SK-N-SH (cell line): Measurements from ENCODE around the gene CCDC18. TPM values are rescaled to one million over a fixed set of nuclear protein-coding genes. Genes with fewer than 3 reads are reported as not detected.

ENCODE experiments used
- CTCF ChIA-PET: fragments of 300-600, 350-600 bp; formaldehyde crosslinking; extraction: SDS; loops from one replicate; lab custom pipeline; 2021; lab: Yijun Ruan, JAX
- POLR2A ChIA-PET: fragments of 350-600 bp; sonication (Branson Sonifier 250); formaldehyde crosslinking; extraction: SDS; loops from one replicate; lab custom pipeline; 2020; ENCODE audit warnings: antibody characterized with exemption, inconsistent platforms; lab: Yijun Ruan, JAX
- DNase-seq: peaks from one replicate; pipeline ENCODE4 v3.0.0; 2012
- H2AFZ ChIP-seq: fragments of 200-600 bp; sonication (generic); 2 replicates; pipeline ENCODE4 v1.8.1; 2016; ENCODE audit warnings: antibody characterized with exemption, mild to moderate bottlenecking, low read depth
- H3F3A ChIP-seq: fragments of 200-600 bp; sonication (generic); replicated peaks from 2 replicates; pipeline ENCODE3; 2016; ENCODE audit warnings: antibody characterized with exemption, mild to moderate bottlenecking; ENCODE audit not compliant: insufficient read depth
- H3K27ac ChIP-seq, 2 experiments: fragments of 200-500 bp in 1 of 2; fragments of 200-600 bp in 1 of 2; sonication (Bioruptor generic) in 1 of 2; sonication (generic), shearing (Covaris generic) in 1 of 2; 2 replicates each; pipeline versions ENCODE4 v1.5.1 to v1.6.1; 2014 to 2016; ENCODE audit warnings: low read depth in 2 of 2, inconsistent platforms in 1 of 2, low read length in 1 of 2, mild to moderate bottlenecking in 1 of 2, mixed read lengths in 1 of 2
- H3K27me3 ChIP-seq: fragments of 200-600 bp; sonication (generic), shearing (Covaris generic); 2 replicates; pipeline ENCODE4 v1.6.1; 2016; ENCODE audit warnings: mixed run types; ENCODE audit not compliant: insufficient read depth
- H3K36me3 ChIP-seq, 2 experiments: fragments of 200-500 bp in 1 of 2; fragments of 200-600 bp in 1 of 2; sonication (Bioruptor generic) in 1 of 2; sonication (generic) in 1 of 2; replicated peaks in 1 of 2; 2 replicates each; pipeline versions ENCODE3 to v1.5.1; 2014 to 2016; ENCODE audit warnings: low read length in 1 of 2, mild to moderate bottlenecking in 1 of 2; ENCODE audit not compliant: insufficient read depth in 2 of 2, control insufficient read depth in 1 of 2
- H3K4me1 ChIP-seq, 2 experiments: fragments of 200-500 bp in 1 of 2; fragments of 200-600 bp in 1 of 2; sonication (Bioruptor generic) in 1 of 2; sonication (generic), shearing (Covaris generic) in 1 of 2; 2 replicates each; pipeline versions ENCODE4 v1.5.1 to v1.6.1; 2014 to 2016; ENCODE audit warnings: low read depth in 1 of 2, low read length in 1 of 2, mixed run types in 1 of 2; ENCODE audit not compliant: insufficient read depth in 2 of 2, control insufficient read depth in 1 of 2
- H3K4me2 ChIP-seq: fragments of 200-600 bp; sonication (generic), shearing (Covaris generic); 2 replicates; pipeline ENCODE4 v1.6.1; 2017; ENCODE audit warnings: mixed run types
- H3K4me3 ChIP-seq, 2 experiments: fragments of 200-500 bp in 1 of 2; fragments of 200-600 bp in 1 of 2; sonication (Bioruptor generic) in 1 of 2; sonication (generic), shearing (Covaris generic) in 1 of 2; 2 replicates each; pipeline versions ENCODE4 v1.5.1 to v1.8.1; 2014 to 2016; ENCODE audit warnings: low read depth in 2 of 2, inconsistent platforms in 1 of 2, low read length in 1 of 2, mild to moderate bottlenecking in 1 of 2, mixed read lengths in 1 of 2, moderate library complexity in 1 of 2
- H3K79me2 ChIP-seq: fragments of 200-600 bp; sonication (generic); 2 replicates; pipeline ENCODE4 v1.8.1; 2017; ENCODE audit warnings: mild to moderate bottlenecking; ENCODE audit not compliant: insufficient read depth
- H3K9ac ChIP-seq: fragments of 200-600 bp; sonication (generic); 2 replicates; pipeline ENCODE4 v1.6.1; 2017; ENCODE audit warnings: mixed run types
- H3K9me2 ChIP-seq: fragments of 200-600 bp; sonication (generic); 2 replicates; pipeline ENCODE4 v1.6.1; 2017; ENCODE audit warnings: mixed run types
- H3K9me3 ChIP-seq: fragments of 200-600 bp; sonication (generic); 2 replicates; pipeline ENCODE4 v1.6.1; 2017; ENCODE audit warnings: mixed run types, mild to moderate bottlenecking, moderate library complexity
- H4K20me1 ChIP-seq: fragments of 200-600 bp; sonication (generic); 2 replicates; pipeline ENCODE4 v1.6.1; 2017; ENCODE audit warnings: mild to moderate bottlenecking, mixed run types; ENCODE audit not compliant: insufficient read depth
- FOSL2 ChIP-seq: IDR thresholded peaks from 2 replicates; pipeline ENCODE4 v1.4.0; 2012; ENCODE audit warnings: low read depth, mild to moderate bottlenecking, moderate library complexity, borderline replicate concordance
- JUND ChIP-seq: IDR thresholded peaks from 2 replicates; pipeline ENCODE4 v1.4.0; 2012
- WGBS: methylation state at CpG from one replicate; pipeline ENCODE4 v1.1.6; 2017; ENCODE audit warnings: low lambda C conversion rate; 5-methylcytosine and 5-hydroxymethylcytosine counted together
- polyA plus RNA-seq, 3 experiments: library from polyadenylated mRNA; depleted of rRNA; stranded (reverse); fragments of >200 nt; gene quantifications; 2 replicates each; pipeline ENCODE4 v1.2.3, GENCODE V29; 2012
- small RNA-seq, 7 experiments: library from RNA; depleted of rRNA; stranded (forward); fragments of <200 nt; gene quantifications; one replicate each; pipeline ENCODE3, GENCODE V24; 2012
- TF ChIP-seq, protein P1 (sequence below): IDR thresholded peaks from 2 replicates; pipeline ENCODE4 v1.4.0; 2012; ENCODE audit warnings: low read depth

CCDC18 gene
- polyA plus RNA-seq, 1 of the 3 experiments (the other 2 are of a cell fraction): 4.0 TPM

DNA sequence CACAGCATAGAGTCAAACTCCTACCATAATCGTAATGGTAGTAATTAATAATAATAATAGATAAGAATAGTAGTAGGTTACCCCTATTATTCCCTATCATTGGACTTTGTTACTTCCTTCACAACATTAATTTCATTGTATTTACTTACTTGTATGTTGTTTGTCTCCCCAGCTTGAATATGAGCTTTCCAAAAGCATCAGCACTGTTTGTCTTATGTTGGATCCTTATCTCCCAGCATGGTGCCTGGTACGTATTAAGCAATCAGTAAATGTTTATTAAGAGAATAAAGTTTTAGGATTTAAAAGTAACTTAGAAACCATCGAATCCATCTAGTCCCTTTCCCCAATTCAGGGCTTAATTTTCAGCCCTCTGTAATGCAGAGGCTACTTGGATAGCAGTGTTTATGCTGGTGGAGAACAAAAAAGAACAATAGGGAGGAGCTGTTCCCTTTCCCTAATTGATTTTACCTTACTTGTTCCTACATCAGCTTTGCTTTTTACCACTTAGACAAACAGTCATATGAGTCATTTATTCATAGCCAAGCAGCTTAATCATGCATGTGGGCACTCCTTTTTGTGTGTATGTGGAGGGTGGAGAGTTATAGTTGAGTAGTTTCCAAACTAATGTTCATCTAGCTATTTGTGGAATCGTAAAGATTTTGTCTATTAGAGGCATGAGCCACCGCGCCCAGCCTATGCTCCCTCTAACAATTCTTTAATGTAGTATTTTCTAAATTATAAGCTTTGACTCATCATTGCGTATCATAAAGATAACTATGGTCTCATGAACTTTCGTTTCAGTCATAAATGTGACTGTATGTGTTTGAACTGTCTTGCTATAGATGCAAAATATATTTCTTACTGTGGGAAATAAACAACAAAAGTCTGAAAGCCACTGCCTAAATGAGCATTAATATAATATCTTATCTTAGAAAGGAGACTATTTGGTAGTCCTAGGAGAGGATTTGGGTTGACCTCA lies 144.3 kb downstream of the CCDC18 start:
- no peaks in the 10 kb centered on the region for H3K79me2 ChIP-seq
- no peaks in the 10 kb centered on the region for H4K20me1 ChIP-seq
- no peak for DNase-seq
- H3K9ac ChIP-seq: no peak overlapping the region
- H3K4me2 ChIP-seq: no peak overlapping the region
- 59% methylated on average over 8 of the region's 8 CpGs for WGBS
- H3K36me3 ChIP-seq: no peaks in the 10 kb centered on the region
- CTCF ChIA-PET: interaction anchor here (1.2 to 2.8 kb wide), 2 partner anchors 16 to 21 kb away, joined by 3 to 25 read pairs; no protein-coding TSS in a partner anchor
- POLR2A ChIA-PET: no interaction called here
- peak; percentile 50; the same call in 1 of the 2 replicates for TF ChIP-seq JUND
- peak; percentile 55; the same call in 1 of the 2 replicates for TF ChIP-seq FOSL2
- TF ChIP-seq, protein P1, sequence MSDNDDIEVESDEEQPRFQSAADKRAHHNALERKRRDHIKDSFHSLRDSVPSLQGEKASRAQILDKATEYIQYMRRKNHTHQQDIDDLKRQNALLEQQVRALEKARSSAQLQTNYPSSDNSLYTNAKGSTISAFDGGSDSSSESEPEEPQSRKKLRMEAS: no peak
- H3K9me2 ChIP-seq: no peaks in the 10 kb centered on the region
- no peaks in the 10 kb centered on the region for H3F3A ChIP-seq
- no peak overlapping the region for H3K4me3 ChIP-seq
- 0 out of 2 replicates have a peak overlapping the region, but pooled peaks have one; percentile 12 for H2AFZ ChIP-seq
- no peaks in the 10 kb centered on the region for H3K9me3 ChIP-seq
- no peaks in the 10 kb centered on the region for H3K27me3 ChIP-seq
- H3K27ac ChIP-seq: no peak overlapping the region; a peak in 1 of 4 replicates
- peaks cover 8 to 9% of the 10 kb centered on the region in 2 experiments; a peak in 2 of 4 replicates for H3K4me1 ChIP-seq

Small RNA genes within 50 kb of the gene (small RNA-seq; reads per million reads assigned to genes)
- 0 reads per million in 7 experiments for gene AC126124.1
- gene AL139421.1: 0 reads per million in 7 experiments

Other genes with a start within 250 kb of the CCDC18 start
- 3.4 and 4.0 TPM in 2 replicates for gene DIPK1A, start 219.3 kb upstream of the CCDC18 start, polyA plus RNA-seq (2012; rRNA removed)
- 11.9 and 15.3 TPM in 2 replicates for gene MTF2, start 101.4 kb upstream of the CCDC18 start, polyA plus RNA-seq (2012; rRNA removed)
- 24.2 and 26.9 TPM in 2 replicates for gene TMED5, start 311 bp upstream of the CCDC18 start, polyA plus RNA-seq (2012; rRNA removed)
- 12.8 and 17.5 TPM in 2 replicates for gene DR1, start 165.2 kb downstream of the CCDC18 start, polyA plus RNA-seq (2012; rRNA removed)